GM23338 (cell line): ENCODE results near the gene ANO7. TPM values are rescaled to one million over a fixed set of nuclear protein-coding genes. Genes with fewer than 3 reads are reported as not detected.

Experiments used
- ATAC-seq: fragments of 200-7000 bp; cut with Tn5 transposase; 3 replicates; pipeline ENCODE4 v1.9.1; 2020
- DNase-seq: peaks from one replicate; pipeline ENCODE4 v3.0.0-alpha.2; 2015; ENCODE audit warnings: low spot score
- H2AFZ ChIP-seq: fragments of 200-600 bp; sonication (generic); 2 replicates; pipeline ENCODE4 v1.8.0; 2016; ENCODE audit warnings: antibody characterized with exemption, mild to moderate bottlenecking, moderate library complexity
- H3F3A ChIP-seq: fragments of 200-600 bp; sonication (generic); replicated peaks from 2 replicates; pipeline ENCODE4 v1.8.0; 2017; ENCODE audit warnings: antibody characterized with exemption, mixed run types, low read depth
- H3K27ac ChIP-seq: fragments of 200-600 bp; sonication (generic); 2 replicates; pipeline ENCODE4 v1.6.1; 2016; ENCODE audit warnings: low read depth
- H3K27me3 ChIP-seq: fragments of 200-600 bp; sonication (generic); 2 replicates; pipeline ENCODE4 v1.8.0; 2016; ENCODE audit warnings: mild to moderate bottlenecking, mixed run types, moderate library complexity; ENCODE audit not compliant: insufficient read depth
- H3K36me3 ChIP-seq: fragments of 200-600 bp; sonication (generic); 2 replicates; pipeline ENCODE4 v1.8.0; 2016; ENCODE audit warnings: mild to moderate bottlenecking; ENCODE audit not compliant: insufficient read depth
- H3K4me1 ChIP-seq: fragments of 200-600 bp; sonication (generic); 2 replicates; pipeline ENCODE4 v1.8.0; 2016; ENCODE audit warnings: mild to moderate bottlenecking, moderate library complexity; ENCODE audit not compliant: insufficient read depth
- H3K4me2 ChIP-seq: fragments of 200-600 bp; sonication (generic); 2 replicates; pipeline ENCODE4 v1.7.1; 2017; ENCODE audit warnings: mixed run types
- H3K4me3 ChIP-seq: fragments of 200-600 bp; sonication (generic); 2 replicates; pipeline ENCODE4 v1.6.1; 2016; ENCODE audit warnings: mixed run types
- H3K79me2 ChIP-seq: fragments of 200-600 bp; sonication (generic); replicated peaks from 2 replicates; pipeline ENCODE4 v1.8.0; 2017; ENCODE audit warnings: mild to moderate bottlenecking; ENCODE audit not compliant: insufficient read depth
- H3K9me2 ChIP-seq: fragments of 200-600 bp; sonication (generic); 2 replicates; pipeline ENCODE4 v1.8.0; 2017; ENCODE audit not compliant: insufficient read depth
- H4K20me1 ChIP-seq: fragments of 200-600 bp; sonication (generic); replicated peaks from 2 replicates; pipeline ENCODE4 v1.8.0; 2017; ENCODE audit warnings: mild to moderate bottlenecking; ENCODE audit not compliant: insufficient read depth
- H3K27ac Mint-ChIP-seq: 2 replicates; pipeline ENCODE4 v1.8.0; 2020; ENCODE audit warnings: inconsistent platforms, mild to moderate bottlenecking, moderate library complexity, mixed read lengths
- H3K27me3 Mint-ChIP-seq: 3 replicates; pipeline ENCODE4 v1.8.0; 2022; ENCODE audit warnings: low read depth, mild to moderate bottlenecking, moderate library complexity, mixed read lengths, inconsistent platforms; ENCODE audit not compliant: insufficient read depth, poor library complexity
- H3K36me3 Mint-ChIP-seq: 3 replicates; pipeline ENCODE4 v1.8.0; 2021; ENCODE audit warnings: low read depth, mild to moderate bottlenecking, inconsistent platforms, moderate library complexity, mixed read lengths
- H3K4me1 Mint-ChIP-seq: 3 replicates; pipeline ENCODE4 v1.8.0; 2020; ENCODE audit warnings: mild to moderate bottlenecking, inconsistent platforms, mixed read lengths
- H3K4me3 Mint-ChIP-seq: 3 replicates; pipeline ENCODE4 v1.8.0; 2021; ENCODE audit warnings: moderate library complexity, mild to moderate bottlenecking, inconsistent platforms, mixed read lengths
- H3K9me3 Mint-ChIP-seq: 3 replicates; pipeline ENCODE4 v1.8.0; 2020; ENCODE audit warnings: moderate library complexity, mild to moderate bottlenecking, inconsistent platforms, mixed read lengths
- CTCF ChIP-seq, 2 experiments: fragments of 200-600 bp in 1 of 2; sonication (generic) in 1 of 2; conservative IDR thresholded peaks; 2 replicates each; pipeline versions ENCODE4 v1.5.1 to v1.6.1; 2016 to 2017; ENCODE audit warnings: antibody characterized with exemption in 2 of 2, low read depth in 2 of 2, mild to moderate bottlenecking in 2 of 2, moderate library complexity in 1 of 2
- ETS1 ChIP-seq: IDR thresholded peaks from 2 replicates; pipeline ENCODE4 v1.6.1; 2016; ENCODE audit warnings: antibody characterized with exemption
- EZH2 ChIP-seq: fragments of 200-600 bp; sonication (generic); IDR thresholded peaks from one replicate; pipeline ENCODE4 v1.8.0; 2017; ENCODE audit warnings: antibody characterized with exemption, mild to moderate bottlenecking, low read depth; ENCODE audit not compliant: unreplicated experiment
- EZH2phosphoT487 ChIP-seq: fragments of 200-600 bp; sonication (generic); IDR thresholded peaks from one replicate; pipeline ENCODE4 v1.8.1; 2018; ENCODE audit warnings: antibody characterized with exemption; ENCODE audit not compliant: unreplicated experiment
- JUNB ChIP-seq: IDR thresholded peaks from one replicate; pipeline ENCODE4 v1.6.1; 2016; ENCODE audit warnings: antibody characterized with exemption; ENCODE audit not compliant: unreplicated experiment
- NANOG ChIP-seq: IDR thresholded peaks from 2 replicates; pipeline ENCODE4 v1.6.1; 2016; ENCODE audit warnings: antibody characterized with exemption, borderline replicate concordance
- POLR2AphosphoS5 ChIP-seq: IDR thresholded peaks from 2 replicates; pipeline ENCODE4 v1.6.1; 2016; ENCODE audit warnings: antibody characterized with exemption, low read depth
- ZNF114 ChIP-seq: fragments of 250-450 bp; sonication (Bioruptor Pico); IDR thresholded peaks from 2 replicates; pipeline ENCODE4 v1.5.0; 2020; ENCODE audit warnings: mild to moderate bottlenecking, moderate library complexity
- ZNF462 ChIP-seq: fragments of 250-450 bp; sonication (Bioruptor Pico); IDR thresholded peaks from 2 replicates; pipeline ENCODE4 v1.5.0; 2020; ENCODE audit warnings: mild to moderate bottlenecking, moderate library complexity
- polyA plus RNA-seq: library from polyadenylated mRNA; unstranded; fragments of >200 nt; fragmentation: Nextera tagmentation; extraction: Ambion mirVana; gene quantifications from 2 replicates; pipeline ENCODE4 v1.2.1, GENCODE V29; 2016
- total RNA-seq: library from RNA; depleted of rRNA; stranded (reverse); fragments of >200 nt; shearing (Covaris generic); gene quantifications from 2 replicates; pipeline ENCODE4 v1.2.3, GENCODE V29; 2014

The ANO7 gene
- total and polyA plus RNA-seq, 2 experiments from 2014 or later: 3.6 to 5.1 TPM

GRCh38 chr2:241255542-241256167 lies 67.2 kb downstream of the ANO7 start:
- H3K36me3 Mint-ChIP-seq: peaks cover 87% of the 10 kb centered on the region
- ATAC-seq: no peak

More at GRCh38 chr2:241255542-241256167, 67.2 kb downstream of the ANO7 start:
- no peak overlapping the region for H2AFZ ChIP-seq
- H3K4me3 ChIP-seq: no peak overlapping the region
- no peaks in the 10 kb centered on the region for H3K4me1 ChIP-seq
- no peaks in the 10 kb centered on the region for H3K9me3 Mint-ChIP-seq
- peaks cover 72% of the 10 kb centered on the region for H3K36me3 ChIP-seq
- H3K79me2 ChIP-seq: peaks cover 16% of the 10 kb centered on the region; the same call in 1 of the 2 replicates
- H3F3A ChIP-seq: no peaks in the 10 kb centered on the region
- DNase-seq: no peak
- H3K27me3 Mint-ChIP-seq: peaks cover 2% of the 10 kb centered on the region
- no peak overlapping the region for H3K4me3 Mint-ChIP-seq
- H3K4me1 Mint-ChIP-seq: no peaks in the 10 kb centered on the region
- TF ChIP-seq CTCF (conservative IDR thresholded peaks at IDR 0.05; ENCODE audit: low read depth in 2 of 2) (no peak), ETS1 (no peak), JUNB (no peak), ZNF462 (CRISPR knock-in tag) (no peak), ZNF114 (CRISPR knock-in tag) (no peak), NANOG (no peak), EZH2 (no peak), EZH2phosphoT487 (no peak), POLR2AphosphoS5 (no peak)
- H3K27me3 ChIP-seq: no peaks in the 10 kb centered on the region
- H3K9me2 ChIP-seq: no peaks in the 10 kb centered on the region
- H3K4me2 ChIP-seq: no peak overlapping the region
- no peak overlapping the region for H3K27ac ChIP-seq
- peaks cover 26% of the 10 kb centered on the region for H4K20me1 ChIP-seq
- H3K27ac Mint-ChIP-seq: no peak overlapping the region
